ENCODE data around the gene CLCN4.
A peak's percentile ranks its signal among the peaks of the same experiment; 100 is the strongest.

CLCN4 gene

DNA sequence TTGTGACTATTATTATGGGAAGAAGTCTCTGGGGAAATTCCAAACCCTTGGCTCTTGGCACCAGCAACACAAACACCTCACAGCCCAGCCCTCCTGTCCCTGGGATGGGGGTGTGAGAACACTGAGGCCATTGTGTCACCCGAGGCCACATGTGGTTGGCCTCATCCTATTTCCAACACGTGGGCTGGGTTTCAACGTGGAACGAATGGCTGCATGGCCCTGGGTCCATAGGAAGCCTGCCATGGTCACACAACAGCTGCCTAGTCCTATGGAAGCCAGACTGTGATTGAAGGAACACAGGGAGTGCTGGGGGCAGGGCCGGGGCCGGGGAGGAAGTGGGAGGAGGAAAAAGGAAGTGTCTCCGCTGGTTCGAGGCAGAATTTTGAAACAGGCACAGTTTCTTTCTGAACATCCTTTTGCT, 10.0 kb downstream of the CLCN4 start:
- H3K4me2 ChIP-seq (ENCODE audit: low read length) = no peak overlapping the region
- no peak overlapping the region for H2AFZ ChIP-seq
- H3K27me3 ChIP-seq (ENCODE audit: control insufficient read depth, insufficient read depth, low read length) = no peaks in the 10 kb centered on the region
- peaks cover 18% of the 10 kb centered on the region for H3K4me1 ChIP-seq
- no peaks in the 10 kb centered on the region for H3K9me3 ChIP-seq (ENCODE audit: control insufficient read depth, low read length)
- TF ChIP-seq CTCF (IDR thresholded peaks at IDR 0.05) = no peak
- no peak overlapping the region for H3K4me3 ChIP-seq (ENCODE audit: low read depth, low read length)
- peak overlapping the region; percentile 76 for H3K27ac ChIP-seq
- no peaks in the 10 kb centered on the region for H3K36me3 ChIP-seq (ENCODE audit: control insufficient read depth, insufficient read depth, low read length)
- peaks cover 8% of the 10 kb centered on the region for H3K79me2 ChIP-seq
- H3K9ac ChIP-seq = no peak overlapping the region

GRCh38 chrX:10167573-10167972, 10.8 kb downstream of the CLCN4 start:
- peaks cover 1% of the 10 kb centered on the region for H3K79me2 ChIP-seq
- no peak overlapping the region for H3K9ac ChIP-seq
- no peak overlapping the region for H3K4me3 ChIP-seq (ENCODE audit: low read depth, low read length)
- no peak overlapping the region for H3K4me2 ChIP-seq (ENCODE audit: low read length)
- H3K27me3 ChIP-seq (ENCODE audit: control insufficient read depth, insufficient read depth, low read length) = no peaks in the 10 kb centered on the region
- H2AFZ ChIP-seq = no peak overlapping the region
- peaks cover 19% of the 10 kb centered on the region for H3K4me1 ChIP-seq
- TF ChIP-seq CTCF (IDR thresholded peaks at IDR 0.05) = no peak
- no peaks in the 10 kb centered on the region for H3K36me3 ChIP-seq (ENCODE audit: control insufficient read depth, insufficient read depth, low read length)
- no peak overlapping the region for H3K27ac ChIP-seq
- no peaks in the 10 kb centered on the region for H3K9me3 ChIP-seq (ENCODE audit: control insufficient read depth, low read length)

GRCh38 chrX:10168226-10168625, 11.5 kb downstream of the CLCN4 start:
- H3K27me3 ChIP-seq (ENCODE audit: control insufficient read depth, insufficient read depth, low read length) = no peaks in the 10 kb centered on the region
- H3K27ac ChIP-seq = no peak overlapping the region
- H3K4me3 ChIP-seq (ENCODE audit: low read depth, low read length) = no peak overlapping the region
- H3K4me2 ChIP-seq (ENCODE audit: low read length) = no peak overlapping the region
- H3K4me1 ChIP-seq = peaks cover 25% of the 10 kb centered on the region
- H3K9ac ChIP-seq = no peak overlapping the region
- no peak for TF ChIP-seq CTCF (IDR thresholded peaks at IDR 0.05)
- H3K36me3 ChIP-seq (ENCODE audit: control insufficient read depth, insufficient read depth, low read length) = no peaks in the 10 kb centered on the region
- no peaks in the 10 kb centered on the region for H3K9me3 ChIP-seq (ENCODE audit: control insufficient read depth, low read length)
- H2AFZ ChIP-seq = no peak overlapping the region
- no peaks in the 10 kb centered on the region for H3K79me2 ChIP-seq

DNA sequence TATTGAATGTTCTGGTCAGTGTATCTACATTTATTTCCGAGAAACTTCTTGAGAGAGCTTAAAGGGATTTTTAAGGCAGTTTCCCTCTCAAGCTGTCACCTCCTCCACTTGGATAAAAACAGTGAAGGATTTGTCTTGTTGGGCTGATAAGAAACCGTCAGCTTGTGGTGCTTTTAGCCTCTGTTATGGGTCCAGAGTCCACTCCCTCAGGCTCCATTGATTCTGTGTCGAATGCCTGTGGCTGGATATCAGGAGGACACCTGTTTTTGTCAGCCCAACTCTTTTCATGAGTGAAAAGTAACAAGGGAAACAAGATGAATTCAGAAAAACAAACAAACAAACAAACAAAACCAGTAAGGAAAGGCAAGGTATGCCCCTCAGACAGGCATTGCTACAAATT, 12.4 kb downstream of the CLCN4 start:
- Histone ChIP-seq H3K27ac (peak overlapping the region; percentile 0), H3K9ac (no peak overlapping the region), H3K36me3 (ENCODE audit: control insufficient read depth, insufficient read depth, low read length) (no peaks in the 10 kb centered on the region), H3K9me3 (ENCODE audit: control insufficient read depth, low read length) (no peaks in the 10 kb centered on the region), H3K79me2 (no peaks in the 10 kb centered on the region), H3K27me3 (ENCODE audit: control insufficient read depth, insufficient read depth, low read length) (no peaks in the 10 kb centered on the region), H3K4me1 (peaks cover 31% of the 10 kb centered on the region), H2AFZ (no peak overlapping the region), H3K4me3 (ENCODE audit: low read depth, low read length) (no peak overlapping the region), H3K4me2 (ENCODE audit: low read length) (no peak overlapping the region)
- no peak for TF ChIP-seq CTCF (IDR thresholded peaks at IDR 0.05)

DNA sequence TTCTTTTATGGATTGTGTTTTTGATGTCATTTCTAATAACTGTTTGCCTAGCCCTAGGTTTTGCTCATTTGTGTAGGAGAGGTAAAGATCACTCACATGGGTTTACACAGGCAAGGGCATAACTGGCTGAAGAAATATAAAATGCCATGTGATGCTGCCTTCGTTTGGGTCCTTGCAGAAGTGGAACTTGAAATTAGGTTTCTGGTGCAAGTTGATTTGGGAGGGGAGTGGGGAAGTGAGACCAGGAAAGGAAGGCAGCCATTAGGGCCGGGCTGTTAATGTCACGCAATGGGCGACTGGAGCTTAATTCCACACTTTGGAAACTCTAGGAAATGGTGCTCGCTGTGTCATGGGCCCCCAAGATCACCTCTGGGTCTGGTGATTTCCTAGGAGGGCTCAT, 14.5 kb downstream of the CLCN4 start:
- TF ChIP-seq CTCF (IDR thresholded peaks at IDR 0.05) = no peak
- no peak overlapping the region for H3K27ac ChIP-seq

More for the DNA sequence above, 14.5 kb downstream of the CLCN4 start:
- Histone ChIP-seq H2AFZ (no peak overlapping the region), H3K9ac (no peak overlapping the region), H3K9me3 (ENCODE audit: control insufficient read depth, low read length) (no peaks in the 10 kb centered on the region), H3K79me2 (no peaks in the 10 kb centered on the region), H3K4me3 (ENCODE audit: low read depth, low read length) (no peak overlapping the region), H3K4me2 (ENCODE audit: low read length) (no peak overlapping the region), H3K4me1 (peaks cover 40% of the 10 kb centered on the region), H3K27me3 (ENCODE audit: control insufficient read depth, insufficient read depth, low read length) (no peaks in the 10 kb centered on the region), H3K36me3 (ENCODE audit: control insufficient read depth, insufficient read depth, low read length) (no peaks in the 10 kb centered on the region)

Measured in parathyroid adenoma (tissue), 2 donors.